Measurements from ENCODE around the gene CAPN3.

The CAPN3 gene

DNA sequence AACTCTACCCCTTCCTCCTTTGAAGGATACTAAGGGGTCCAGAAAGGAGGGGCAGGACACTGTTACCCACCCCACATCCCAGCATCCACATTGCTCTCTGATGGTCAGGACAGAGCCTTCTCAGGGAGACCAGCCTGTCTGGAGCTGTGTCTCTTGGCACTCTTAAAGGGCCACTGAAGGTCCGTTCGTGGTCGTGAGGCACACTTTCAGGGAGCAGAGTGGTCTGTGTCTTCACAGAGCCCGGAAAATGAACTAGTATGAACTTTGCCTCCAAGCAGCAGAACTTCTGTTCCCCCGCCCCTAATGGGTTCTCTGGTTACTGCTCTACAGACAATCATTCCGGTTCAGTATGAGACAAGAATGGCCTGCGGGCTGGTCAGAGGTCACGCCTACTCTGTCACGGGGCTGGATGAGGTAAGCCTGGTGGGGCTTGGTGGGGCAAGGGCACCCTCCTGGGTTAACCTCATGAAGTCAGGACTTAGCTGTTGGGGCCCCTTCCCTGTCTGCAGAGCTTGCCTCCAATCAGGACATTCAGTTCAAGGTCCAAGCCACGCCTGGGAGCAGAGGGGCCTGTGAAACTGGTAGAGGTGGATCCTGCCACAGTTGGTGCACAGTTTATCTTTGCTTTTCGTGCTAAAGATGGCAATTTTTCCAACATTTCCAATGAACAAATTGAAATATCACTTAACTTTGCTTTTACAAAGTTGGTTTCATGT lies 33.2 kb downstream of the CAPN3 start:
- no peak for DNase-seq (ENCODE audit: low read depth in 2 of 3, low spot score in 1 of 3)

DNA sequence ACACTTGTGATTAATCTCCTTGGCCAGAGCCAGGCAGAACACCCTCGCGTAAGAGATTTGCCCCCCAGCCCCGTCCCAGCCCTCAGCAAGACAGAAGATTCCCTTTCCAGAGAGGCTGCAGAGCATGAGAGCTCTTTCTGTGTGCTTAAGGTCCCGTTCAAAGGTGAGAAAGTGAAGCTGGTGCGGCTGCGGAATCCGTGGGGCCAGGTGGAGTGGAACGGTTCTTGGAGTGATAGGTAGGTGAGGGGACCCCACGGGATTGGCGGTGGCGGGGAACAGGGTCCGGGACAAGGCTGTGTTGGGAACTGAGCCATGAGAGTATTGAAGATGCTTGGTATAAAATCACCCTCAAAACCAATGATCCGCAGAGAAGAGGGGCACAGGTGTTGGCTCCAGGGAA lies 34.8 kb downstream of the CAPN3 start:
- DNase-seq (ENCODE audit: low read depth in 2 of 3, low spot score in 1 of 3), result no peak

DNA sequence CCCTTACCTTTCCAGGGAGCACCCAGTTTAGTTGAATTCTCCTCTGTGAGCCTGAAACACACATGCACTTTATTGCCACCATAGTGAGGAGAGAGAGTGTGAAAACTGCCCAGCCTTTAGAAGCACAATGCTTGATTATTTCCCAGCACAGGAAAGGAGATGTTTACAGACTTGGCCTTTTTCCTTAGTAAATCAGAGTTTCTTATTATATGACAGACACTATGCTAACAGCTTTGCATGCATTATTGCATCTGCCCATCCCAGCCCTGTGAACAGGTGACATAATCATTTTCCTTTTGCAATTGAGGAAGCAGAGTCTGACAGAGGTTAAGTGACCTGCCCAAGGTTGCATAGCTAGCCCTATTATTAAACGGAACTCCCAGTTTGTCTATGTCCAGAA lies 36.5 kb downstream of the CAPN3 start:
- no peak for DNase-seq (ENCODE audit: low read depth in 2 of 3, low spot score in 1 of 3)

DNA sequence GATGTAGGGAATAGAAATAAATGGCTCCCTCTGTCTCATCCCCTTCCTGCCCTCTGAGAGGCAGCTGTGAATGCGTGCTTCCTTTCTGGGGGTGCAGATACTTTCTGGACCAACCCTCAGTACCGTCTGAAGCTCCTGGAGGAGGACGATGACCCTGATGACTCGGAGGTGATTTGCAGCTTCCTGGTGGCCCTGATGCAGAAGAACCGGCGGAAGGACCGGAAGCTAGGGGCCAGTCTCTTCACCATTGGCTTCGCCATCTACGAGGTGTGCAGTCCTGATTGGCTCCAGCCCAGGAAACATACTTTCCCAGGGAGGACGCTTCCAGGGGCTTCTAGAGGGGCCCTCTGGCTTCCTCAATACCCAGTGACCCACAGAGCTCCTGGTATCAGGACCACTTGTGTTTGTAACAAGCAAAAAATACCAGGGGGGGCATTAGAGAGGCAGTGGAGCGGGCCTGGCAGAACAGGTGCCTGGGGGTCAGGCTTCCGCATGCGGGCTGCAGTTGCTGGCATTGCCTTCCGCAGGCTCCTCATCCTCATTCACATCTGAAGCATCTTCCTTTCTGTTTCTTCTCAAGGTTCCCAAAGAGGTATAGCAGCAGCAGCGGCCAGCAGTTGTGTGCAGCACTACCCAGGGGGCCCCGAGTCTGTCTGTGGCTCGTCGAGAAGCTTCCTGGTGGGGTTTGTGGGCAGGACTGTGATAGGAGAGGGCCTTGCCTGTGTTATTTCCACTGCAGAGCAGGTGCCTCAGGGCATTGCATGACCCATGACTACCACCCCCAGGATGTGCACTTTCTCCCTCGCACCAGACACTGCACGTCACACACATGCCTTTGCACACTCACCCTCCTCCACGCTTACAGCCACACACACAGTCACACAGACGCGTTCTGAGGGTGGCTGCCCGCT lies 42.5 kb downstream of the CAPN3 start:
- no peak for DNase-seq (ENCODE audit: low read depth in 2 of 3, low spot score in 1 of 3)

DNA sequence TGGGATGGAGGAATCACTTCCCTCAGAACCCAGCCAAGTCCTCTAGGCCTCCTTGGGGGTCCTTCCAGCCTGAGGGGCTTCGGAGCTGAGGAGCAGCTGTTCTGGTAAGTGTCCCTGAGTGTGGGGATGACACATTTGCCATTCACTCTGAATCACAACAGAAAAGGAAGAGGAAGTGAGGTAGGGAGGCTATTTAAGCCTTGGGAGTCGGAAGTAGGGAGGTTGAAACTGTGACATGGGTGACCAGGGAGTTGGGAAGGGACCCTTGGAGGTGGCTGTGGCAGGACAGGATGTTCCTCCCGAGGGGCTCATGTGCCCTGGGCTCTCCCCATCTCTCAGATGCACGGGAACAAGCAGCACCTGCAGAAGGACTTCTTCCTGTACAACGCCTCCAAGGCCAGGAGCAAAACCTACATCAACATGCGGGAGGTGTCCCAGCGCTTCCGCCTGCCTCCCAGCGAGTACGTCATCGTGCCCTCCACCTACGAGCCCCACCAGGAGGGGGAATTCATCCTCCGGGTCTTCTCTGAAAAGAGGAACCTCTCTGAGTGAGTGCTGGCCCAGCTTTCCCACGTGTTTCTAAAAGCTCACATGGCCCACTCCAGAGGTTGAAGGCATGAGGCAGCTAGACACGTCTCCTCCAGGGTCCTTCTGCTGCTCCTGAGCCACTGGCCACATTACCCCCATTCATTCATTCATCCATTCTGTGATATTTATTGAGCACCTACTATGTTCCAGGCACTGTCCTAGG lies 43.3 kb downstream of the CAPN3 start:
- no peak for DNase-seq (ENCODE audit: low read depth in 2 of 3, low spot score in 1 of 3)

DNA sequence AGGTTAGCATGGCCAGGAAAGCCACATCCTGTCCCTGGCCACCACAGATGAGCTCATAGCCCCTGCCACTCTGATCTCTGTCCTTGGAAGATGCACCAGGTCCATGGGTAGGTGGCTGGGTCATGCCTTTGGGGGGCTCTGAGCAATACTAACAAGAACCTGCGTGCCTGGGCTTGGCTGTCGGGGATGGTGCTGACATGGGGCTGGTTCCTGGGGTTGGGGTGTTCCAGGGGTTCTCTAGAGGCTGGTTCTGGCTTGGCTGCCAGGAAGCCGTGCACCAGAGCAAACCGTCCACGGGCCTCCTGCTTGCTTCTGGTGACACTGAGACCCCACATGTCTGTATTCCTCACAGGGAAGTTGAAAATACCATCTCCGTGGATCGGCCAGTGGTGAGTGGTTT lies 44.1 kb downstream of the CAPN3 start:
- DNase-seq (ENCODE audit: low read depth in 2 of 3, low spot score in 1 of 3), result no peak

DNA sequence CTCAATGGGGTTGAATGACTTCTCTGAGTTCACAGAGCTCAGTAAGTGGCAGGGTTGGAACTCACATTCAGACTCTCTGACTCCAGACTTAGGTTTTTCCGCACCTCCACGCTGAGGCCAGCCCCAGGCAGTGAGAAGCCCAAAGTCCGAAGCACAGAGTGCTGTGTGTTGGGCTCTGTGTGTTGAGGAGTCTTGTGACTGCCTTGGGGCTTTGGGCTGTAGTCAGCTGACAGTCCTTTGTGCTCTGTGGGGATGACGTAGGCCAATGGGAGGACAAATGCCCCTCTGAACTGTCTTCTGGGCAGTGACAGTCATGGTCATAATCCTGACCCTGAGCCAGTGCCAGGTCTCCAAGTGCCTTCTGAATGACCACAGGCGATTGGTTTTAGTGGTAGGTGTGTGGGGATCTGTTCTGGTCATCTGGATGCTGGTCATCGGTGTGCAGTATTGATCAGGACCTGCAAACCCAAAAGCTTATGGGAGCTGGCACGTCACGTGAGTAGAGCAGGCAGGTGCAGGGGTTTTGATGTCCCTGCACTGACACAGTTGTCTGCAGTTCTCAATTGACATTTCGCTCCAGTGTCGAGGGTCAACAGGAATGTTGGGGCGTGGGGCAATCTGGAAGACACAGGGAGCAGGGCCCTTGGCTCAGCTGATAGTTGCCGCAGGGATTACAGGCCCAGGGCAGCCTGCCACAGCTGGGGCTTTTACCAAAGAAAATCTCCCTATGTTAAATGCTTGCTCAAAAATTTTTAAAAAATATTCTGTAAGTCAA lies 45.3 kb downstream of the CAPN3 start:
- no peak for DNase-seq (ENCODE audit: low read depth in 2 of 3, low spot score in 1 of 3)

DNA sequence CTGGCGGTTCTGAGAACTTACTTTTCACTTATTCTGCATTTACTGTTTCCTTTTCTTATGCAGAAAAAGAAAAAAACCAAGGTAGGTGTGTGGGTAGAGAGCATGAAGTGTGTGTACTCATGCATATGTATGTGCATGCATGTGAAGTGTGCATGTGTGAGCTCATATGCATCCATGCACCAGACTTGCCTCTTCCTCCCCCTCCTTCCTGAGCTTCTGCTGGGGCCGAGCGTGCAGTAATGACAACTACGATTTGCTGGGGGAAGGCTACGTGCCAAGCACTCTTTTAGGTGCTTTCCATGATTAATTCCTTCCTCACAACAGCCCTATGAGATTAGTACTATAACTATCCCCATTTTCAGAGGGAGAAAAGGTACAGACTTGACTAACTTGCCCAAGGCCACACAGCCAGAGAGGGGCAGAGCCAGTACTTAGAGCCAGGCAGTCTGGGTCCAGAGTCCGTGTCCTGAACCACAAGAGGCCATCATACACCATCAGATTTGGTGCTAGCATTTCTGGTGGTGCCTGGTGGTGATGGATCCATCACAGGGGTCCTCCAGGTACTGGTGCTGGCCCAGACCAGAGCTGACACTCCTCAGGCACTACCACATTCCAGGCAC lies 46.7 kb downstream of the CAPN3 start:
- no peak for DNase-seq (ENCODE audit: low read depth in 2 of 3, low spot score in 1 of 3)

DNA sequence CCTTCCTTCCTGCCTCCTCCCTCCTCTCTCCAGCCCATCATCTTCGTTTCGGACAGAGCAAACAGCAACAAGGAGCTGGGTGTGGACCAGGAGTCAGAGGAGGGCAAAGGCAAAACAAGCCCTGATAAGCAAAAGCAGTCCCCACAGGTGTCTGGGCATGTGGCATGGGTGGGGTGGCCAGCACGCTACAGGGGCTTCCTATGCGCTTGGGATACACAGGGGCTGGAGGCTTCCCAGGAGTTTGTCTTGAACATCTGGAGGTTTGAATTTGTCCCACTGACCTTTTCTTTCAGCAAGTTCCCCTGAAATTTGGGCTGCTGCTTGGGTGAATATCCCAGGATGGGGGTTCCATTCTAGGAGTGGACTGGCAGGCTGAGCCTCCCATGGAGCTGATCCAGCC lies 48.9 kb downstream of the CAPN3 start:
- no peak for DNase-seq (ENCODE audit: low read depth in 2 of 3, low spot score in 1 of 3)

DNA sequence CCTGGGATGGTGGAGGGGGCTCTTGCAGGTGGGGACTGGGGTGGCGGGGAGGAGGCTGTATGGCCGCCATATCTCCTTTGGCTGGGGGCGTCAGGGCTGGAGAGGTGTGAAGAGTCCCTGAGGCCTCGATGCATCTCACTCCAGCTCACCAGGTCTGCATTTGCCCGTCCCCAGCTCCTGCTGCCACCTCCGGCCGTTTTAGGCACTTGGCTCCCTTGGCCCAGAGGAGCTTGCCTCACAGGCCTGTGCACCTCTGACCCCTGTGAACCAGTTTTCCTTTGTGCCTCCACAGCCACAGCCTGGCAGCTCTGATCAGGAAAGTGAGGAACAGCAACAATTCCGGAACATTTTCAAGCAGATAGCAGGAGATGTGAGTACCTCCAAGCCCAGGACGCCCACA lies 49.7 kb downstream of the CAPN3 start:
- no peak for DNase-seq (ENCODE audit: low read depth in 2 of 3, low spot score in 1 of 3)

DNA sequence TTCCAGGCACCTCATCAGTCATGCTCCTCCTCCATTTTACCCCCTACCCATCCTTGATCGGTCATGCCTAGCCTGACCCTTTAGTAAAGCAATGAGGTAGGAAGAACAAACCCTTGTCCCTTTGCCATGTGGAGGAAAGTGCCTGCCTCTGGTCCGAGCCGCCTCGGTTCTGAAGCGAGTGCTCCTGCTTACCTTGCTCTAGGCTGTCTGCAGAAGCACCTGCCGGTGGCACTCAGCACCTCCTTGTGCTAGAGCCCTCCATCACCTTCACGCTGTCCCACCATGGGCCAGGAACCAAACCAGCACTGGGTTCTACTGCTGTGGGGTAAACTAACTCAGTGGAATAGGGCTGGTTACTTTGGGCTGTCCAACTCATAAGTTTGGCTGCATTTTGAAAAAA lies 52.6 kb downstream of the CAPN3 start:
- DNase-seq (ENCODE audit: low read depth in 2 of 3, low spot score in 1 of 3), result no peak

DNA sequence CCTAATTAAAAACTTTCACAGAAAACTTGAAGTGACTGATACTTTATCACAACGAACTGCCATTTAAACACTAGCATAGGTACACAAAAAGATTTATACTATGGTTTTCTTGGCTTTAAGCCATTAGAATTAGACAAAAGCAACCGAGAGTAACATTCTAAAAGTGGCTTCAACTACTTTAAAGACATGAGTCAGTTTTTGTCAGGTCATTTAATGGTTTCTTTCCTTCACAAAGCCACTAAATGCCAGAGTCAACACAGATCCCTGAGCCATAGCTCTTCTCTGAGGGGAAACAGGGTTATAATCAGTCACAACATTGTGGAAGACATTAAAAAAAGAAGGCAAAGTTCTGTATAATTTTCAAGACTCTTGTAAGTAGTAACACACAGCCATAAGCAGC lies 54.6 kb downstream of the CAPN3 start:
- no peak for DNase-seq (ENCODE audit: low read depth in 2 of 3, low spot score in 1 of 3)

DNA sequence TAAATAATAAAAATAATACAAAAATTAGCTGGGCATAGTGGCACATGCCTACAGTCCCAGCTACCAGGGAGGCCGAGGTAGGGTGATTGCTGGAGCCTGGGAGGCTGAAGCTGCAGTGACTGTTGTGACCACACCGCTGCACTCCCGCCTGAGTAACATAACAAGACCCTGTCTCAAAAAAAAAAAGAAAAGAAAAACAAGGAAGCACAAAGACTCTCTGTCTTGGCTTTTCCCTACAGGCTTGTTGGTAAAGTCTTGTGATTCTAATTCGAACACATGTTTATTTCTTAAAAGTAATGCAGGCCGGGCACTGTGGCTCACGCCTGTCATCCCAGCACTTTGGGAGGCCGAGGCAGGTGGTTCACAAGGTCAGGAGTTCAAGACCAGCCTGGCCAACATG lies 60.1 kb downstream of the CAPN3 start:
- no peak for DNase-seq (ENCODE audit: low read depth in 2 of 3, low spot score in 1 of 3)

DNA sequence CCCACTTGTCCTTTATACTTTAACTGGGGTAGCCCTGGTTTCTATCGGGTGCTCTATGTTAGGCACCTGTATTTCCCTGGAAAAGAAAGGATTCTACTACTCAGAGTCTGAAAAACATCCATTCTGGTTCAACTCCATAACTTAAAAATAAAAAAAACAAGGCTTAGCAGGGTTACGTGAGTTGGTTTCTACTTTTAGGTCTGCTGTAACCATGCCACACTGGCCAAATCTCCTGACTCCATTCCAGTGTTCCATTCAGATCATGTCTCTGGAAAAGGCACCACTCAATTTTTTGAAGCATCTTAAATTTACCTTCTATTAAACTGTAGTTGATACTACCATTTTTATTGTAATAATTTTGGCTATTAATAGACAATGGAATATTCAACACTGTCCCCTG lies 62.1 kb downstream of the CAPN3 start:
- DNase-seq (ENCODE audit: low read depth in 2 of 3, low spot score in 1 of 3), result no peak

DNA sequence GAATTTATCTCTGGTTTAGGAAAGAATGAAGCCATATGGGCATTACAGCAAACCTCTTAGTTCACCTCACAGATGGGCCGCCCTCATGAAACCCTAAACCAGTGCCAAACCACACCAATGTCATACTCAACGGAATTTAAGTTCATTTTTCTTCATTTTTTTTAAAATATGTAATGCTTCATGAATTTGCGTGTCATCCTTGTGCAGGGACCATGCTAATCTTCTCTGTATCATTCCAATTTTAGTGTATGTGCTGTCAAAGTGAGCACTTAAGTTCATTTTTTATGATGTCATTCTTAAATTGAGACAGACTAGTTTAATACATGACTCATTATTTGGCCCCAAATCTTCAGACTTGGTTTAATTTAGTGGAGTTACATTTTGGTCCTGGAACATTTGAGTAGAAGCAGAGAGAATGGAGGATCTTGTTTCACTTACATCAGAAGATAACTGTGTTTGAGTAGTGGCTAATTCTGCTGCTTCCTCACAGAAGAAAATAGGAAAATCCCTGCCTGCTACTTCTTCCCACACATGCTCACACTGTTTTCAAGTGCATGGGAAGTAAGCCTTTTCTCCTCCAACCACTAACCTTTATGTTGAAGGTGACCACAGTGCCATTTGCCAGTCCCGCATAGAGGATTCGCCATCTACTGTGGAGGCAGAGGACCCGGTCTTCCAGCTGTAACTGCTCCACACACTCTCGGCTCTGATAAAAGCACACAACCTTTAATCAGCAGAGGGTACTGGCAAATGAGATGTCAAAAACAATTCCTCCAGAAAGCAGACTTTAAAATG lies 68.3 kb downstream of the CAPN3 start:
- no peak for DNase-seq (ENCODE audit: low read depth in 2 of 3, low spot score in 1 of 3)

DNA sequence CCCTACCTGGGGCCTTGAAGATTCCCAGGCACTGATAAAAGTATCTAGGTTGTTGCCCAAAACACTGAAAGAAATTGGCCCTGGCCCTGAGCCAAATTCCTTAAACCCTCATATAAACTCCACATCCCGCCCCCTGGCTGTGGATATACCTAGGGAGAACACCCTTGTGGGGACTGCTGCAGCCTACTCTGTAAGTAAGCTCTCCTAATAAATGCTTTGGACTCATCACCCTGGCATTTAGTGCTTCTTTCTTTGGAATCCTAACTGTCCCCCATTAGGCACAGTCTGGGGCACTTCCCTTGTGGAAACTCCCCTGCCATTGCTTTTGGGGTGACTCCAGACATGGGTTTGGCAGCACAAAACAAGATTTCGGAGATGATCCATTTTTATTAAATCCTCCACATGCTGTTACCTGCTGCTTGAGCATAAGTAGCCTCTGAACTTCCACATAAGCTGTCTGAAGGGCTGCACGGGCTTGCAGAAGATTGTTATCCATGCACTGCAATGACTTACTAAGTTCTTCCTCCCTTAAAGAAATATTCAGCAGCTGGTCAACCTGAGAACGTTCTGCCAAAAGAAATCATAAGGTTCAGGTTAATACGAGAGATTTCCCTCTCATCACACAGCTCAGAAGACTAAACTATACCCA lies 85.2 kb downstream of the CAPN3 start:
- no peak for DNase-seq (ENCODE audit: low read depth in 2 of 3, low spot score in 1 of 3)

DNA sequence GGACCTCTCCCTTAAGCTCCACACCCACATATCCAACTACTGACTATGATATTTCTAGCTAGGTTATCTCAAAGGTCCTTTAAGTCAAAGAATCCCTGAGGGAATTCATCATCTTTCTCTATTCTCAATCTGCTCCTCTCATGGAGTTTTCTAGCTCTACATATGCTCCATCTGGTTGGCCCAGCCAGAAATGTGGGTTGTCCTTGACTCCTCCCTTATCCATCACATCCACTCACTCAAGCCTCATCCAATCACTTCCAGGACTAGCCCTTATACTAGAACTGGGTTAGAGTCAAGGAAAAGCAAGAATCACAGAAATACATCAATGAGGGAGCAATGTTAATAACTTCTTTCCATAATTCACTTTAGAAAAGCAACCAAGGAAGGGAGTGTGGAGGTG lies 86.2 kb downstream of the CAPN3 start:
- no peak for DNase-seq (ENCODE audit: low read depth in 2 of 3, low spot score in 1 of 3)

DNA sequence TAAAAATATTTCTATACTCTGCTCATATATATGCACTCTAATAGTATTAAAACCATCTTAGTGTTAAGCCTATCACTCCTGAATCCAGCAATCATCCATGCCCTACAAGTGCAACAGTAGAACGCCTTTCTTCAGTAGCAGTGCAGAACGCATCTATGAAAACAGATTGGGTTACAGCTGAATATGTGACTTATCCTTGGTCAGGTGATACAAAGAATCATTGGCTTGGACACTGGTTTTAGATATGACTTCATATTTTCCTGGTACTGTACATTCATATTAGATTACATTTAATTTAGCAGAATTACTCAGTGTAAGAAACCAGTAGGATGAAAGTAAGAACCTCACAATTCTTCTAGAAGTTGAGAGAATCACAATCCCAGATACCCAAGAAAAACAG lies 88.3 kb downstream of the CAPN3 start:
- DNase-seq (ENCODE audit: low read depth in 2 of 3, low spot score in 1 of 3), result no peak

DNA sequence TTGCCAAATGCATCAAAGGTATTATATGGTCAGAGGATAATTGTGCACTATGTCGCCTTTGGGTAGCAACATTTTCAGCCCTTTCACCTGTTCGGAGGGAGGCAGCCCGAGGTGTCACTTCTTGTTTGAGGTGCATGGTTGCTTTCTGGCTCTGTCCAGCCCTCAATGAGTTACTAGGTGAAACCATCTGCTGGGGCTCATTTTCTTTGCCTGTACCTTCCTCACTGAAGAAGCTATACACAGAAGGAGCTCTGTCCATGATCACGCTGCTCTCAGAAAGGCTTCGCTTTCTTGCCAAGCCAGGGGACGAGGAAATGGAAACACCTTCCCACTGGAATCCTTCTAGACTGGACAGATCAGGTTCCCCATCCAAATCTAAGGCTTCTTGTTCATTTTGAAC lies 89.0 kb downstream of the CAPN3 start:
- no peak for DNase-seq (ENCODE audit: low read depth in 2 of 3, low spot score in 1 of 3)

Data from stimulated activated CD4-positive, alpha-beta T cell treated with anti-CD3 and anti-CD28 coated beads, Interleukin-12 subunit alpha, Interleukin-12 subunit beta, amount 100 ng/mL, for 48 hours (primary cell).